Left ventricle myocardium inferior (tissue), 1 donor: ENCODE results near the gene KRTAP5-6. TPM values are rescaled to one million over a fixed set of nuclear protein-coding genes. Genes with fewer than 3 reads are reported as not detected.

Experiments used
- DNase-seq: peaks from one replicate; pipeline ENCODE4 v3.0.0-alpha.2; 2020
- H3K27ac ChIP-seq: fragments of 200-600 bp; replicated peaks from 2 replicates; pipeline ENCODE4 v1.8.0; 2021
- H3K27me3 ChIP-seq: fragments of 200-600 bp; 2 replicates; pipeline ENCODE4 v1.8.0; 2021; ENCODE audit warnings: low read depth
- H3K36me3 ChIP-seq: fragments of 200-600 bp; 2 replicates; pipeline ENCODE4 v1.8.0; 2021
- H3K4me1 ChIP-seq: fragments of 200-600 bp; 2 replicates; pipeline ENCODE4 v1.8.0; 2021
- H3K4me3 ChIP-seq: fragments of 200-600 bp; 2 replicates; pipeline ENCODE4 v1.8.0; 2021; ENCODE audit warnings: mild to moderate bottlenecking, moderate library complexity
- H3K9me3 ChIP-seq: fragments of 200-600 bp; replicated peaks from 2 replicates; pipeline ENCODE4 v1.8.0; 2021
- CTCF ChIP-seq: fragments of 200-600 bp; IDR thresholded peaks from 2 replicates; pipeline ENCODE4 v1.8.0; 2021; ENCODE audit warnings: antibody characterized with exemption, mild to moderate bottlenecking, borderline replicate concordance
- intact Hi-C: fragments of 100-400 bp; cut with micrococcal nuclease; formaldehyde crosslinking; loops from one replicate; pipeline ENCODE4 v1.11.0; 2022
- total RNA-seq: library from RNA; stranded (reverse); fragmentation: NEBNext Ultra II Directional; extraction: Animal tissue kit (Norgen Biotek cat#: 25700); gene quantifications from one replicate; pipeline ENCODE4 v1.2.1, GENCODE V29; 2021
- donor health status: DM: no; HTN: yes; CAD: no; lungs with severe emphysema.

Gene KRTAP5-6
- total RNA-seq, 1 donor from 2014 or later, result not detected

- H3K4me3 ChIP-seq, result no peak overlapping the region
- no peak for DNase-seq
- H3K36me3 ChIP-seq, result no peaks in the 10 kb centered on the region
- peaks cover 1% of the 10 kb centered on the region for H3K27me3 ChIP-seq
- no peak overlapping the region for H3K27ac ChIP-seq
- intact Hi-C loops, result no loop called here
- H3K9me3 ChIP-seq, result no peaks in the 10 kb centered on the region
- TF ChIP-seq CTCF, result no peak
- H3K4me1 ChIP-seq, result no peaks in the 10 kb centered on the region
Measured at GRCh38 chr11:1707751-1708150, 10.8 kb downstream of the KRTAP5-6 start.

DNA sequence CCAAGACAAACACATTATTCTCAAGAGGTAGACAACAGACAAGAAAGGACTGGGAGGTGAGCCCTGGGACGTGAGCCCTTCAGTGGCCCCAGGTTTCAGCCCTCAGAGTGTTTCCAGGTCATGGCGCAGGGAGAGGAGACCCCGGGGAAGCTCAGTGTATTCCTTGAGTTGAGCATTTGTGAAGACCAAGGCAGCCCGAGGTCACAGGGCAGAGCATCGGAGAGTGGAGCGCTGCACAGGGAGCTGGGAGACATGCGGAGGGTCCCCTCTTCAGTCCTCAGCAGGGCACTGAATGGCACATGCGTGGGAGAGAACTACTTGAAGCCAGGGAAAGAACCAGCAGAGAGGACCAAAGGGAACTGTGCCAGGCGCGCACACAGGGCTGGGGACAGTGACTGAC, 11.7 kb downstream of the KRTAP5-6 start:
- H3K27me3 ChIP-seq, result peaks cover 6% of the 10 kb centered on the region
- DNase-seq, result no peak
- H3K27ac ChIP-seq, result no peak overlapping the region
- H3K36me3 ChIP-seq, result no peaks in the 10 kb centered on the region
- no peak for TF ChIP-seq CTCF
- H3K9me3 ChIP-seq, result no peaks in the 10 kb centered on the region
- intact Hi-C loops, result no loop called here
- H3K4me1 ChIP-seq, result no peaks in the 10 kb centered on the region
- H3K4me3 ChIP-seq, result no peak overlapping the region

GRCh38 chr11:1714908-1715885, 18.2 kb downstream of the KRTAP5-6 start:
- peak overlapping the region; percentile 51 for H3K27ac ChIP-seq
- no peak for TF ChIP-seq CTCF
- H3K9me3 ChIP-seq, result no peaks in the 10 kb centered on the region
- H3K4me3 ChIP-seq, result no peak overlapping the region
- peaks cover 15% of the 10 kb centered on the region for H3K27me3 ChIP-seq
- peaks cover 7% of the 10 kb centered on the region for H3K4me1 ChIP-seq
- H3K36me3 ChIP-seq, result no peaks in the 10 kb centered on the region
- DNase-seq, result peak; percentile 49
- intact Hi-C loops, result no loop called here

DNA sequence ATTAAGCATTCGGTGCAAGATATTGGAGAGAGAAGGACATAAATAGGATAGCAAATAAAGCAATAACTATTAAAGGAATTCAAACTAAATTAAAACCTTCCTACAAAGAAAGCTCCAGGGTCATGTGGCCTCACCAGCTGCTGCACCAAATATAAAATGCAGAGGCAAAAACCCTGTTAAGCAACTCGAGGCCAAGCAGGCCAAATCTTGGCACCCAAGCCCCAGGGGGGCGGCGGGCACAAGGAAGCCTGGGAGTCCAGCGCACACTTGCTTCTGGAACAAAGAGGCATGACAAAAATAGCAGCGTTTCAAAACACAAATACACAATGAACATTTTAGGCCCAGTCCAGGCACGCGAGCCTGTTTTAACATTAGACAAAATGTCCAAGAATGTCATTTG, 20.8 kb downstream of the KRTAP5-6 start:
- peak overlapping the region; percentile 74 for H3K27ac ChIP-seq
- intact Hi-C loops, result no loop called here

GRCh38 chr11:1718326-1718725, 21.3 kb downstream of the KRTAP5-6 start:
- Histone ChIP-seq H3K36me3 (no peaks in the 10 kb centered on the region), H3K4me1 (peaks cover 7% of the 10 kb centered on the region), H3K27me3 (peaks cover 23% of the 10 kb centered on the region), H3K9me3 (no peaks in the 10 kb centered on the region), H3K27ac (peak overlapping the region; percentile 74), H3K4me3 (no peak overlapping the region)
- intact Hi-C loops, result no loop called here
- no peak for DNase-seq
- TF ChIP-seq CTCF, result no peak

More for the DNA sequence above, 20.8 kb downstream of the KRTAP5-6 start:
- Histone ChIP-seq H3K4me1 (peaks cover 7% of the 10 kb centered on the region), H3K9me3 (no peaks in the 10 kb centered on the region), H3K27me3 (peaks cover 23% of the 10 kb centered on the region), H3K36me3 (no peaks in the 10 kb centered on the region), H3K4me3 (no peak overlapping the region)
- DNase-seq, result peak; percentile 59
- TF ChIP-seq CTCF, result no peak
